Measurements from ENCODE around the gene ROR2. TPM values are rescaled to one million over a fixed set of nuclear protein-coding genes. Genes with fewer than 3 reads are reported as not detected.

The ROR2 gene
- total RNA-seq, 3 donors from 2014 or later, result 3.9 to 56.0 (median 6.5) TPM

DNA sequence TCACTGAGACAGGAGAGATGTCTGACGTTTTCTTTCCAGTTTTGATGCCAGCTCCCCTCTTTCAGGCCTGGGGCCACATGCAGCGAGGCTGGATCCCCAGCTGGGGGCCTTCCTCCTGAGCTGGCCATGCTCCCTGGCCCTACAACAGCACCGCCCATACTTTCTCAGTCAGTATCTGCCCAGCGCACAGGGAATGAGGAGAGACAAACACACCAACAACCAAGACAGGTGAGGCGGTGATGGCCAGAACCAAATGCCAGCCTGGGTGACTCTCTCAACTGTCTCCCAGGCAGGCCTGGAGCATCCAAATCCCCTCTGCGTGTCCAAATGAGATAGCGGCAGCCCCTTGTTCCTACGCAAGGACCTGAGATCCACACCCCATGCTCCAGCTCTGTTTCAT lies 109.6 kb downstream of the ROR2 start:
- Histone ChIP-seq H3K9me3 (no peaks in the 10 kb centered on the region), H3K4me1 (ENCODE audit: low read depth) (peaks cover 9% of the 10 kb centered on the region), H3K4me3 (no peak overlapping the region), H3K36me3 (ENCODE audit: low read depth) (no peaks in the 10 kb centered on the region)
- intact Hi-C loops (cut with DNase I, micrococcal nuclease), result no loop called here
- DNase-seq, result no peak
- no peak for ATAC-seq
- TF ChIP-seq, protein P1, sequence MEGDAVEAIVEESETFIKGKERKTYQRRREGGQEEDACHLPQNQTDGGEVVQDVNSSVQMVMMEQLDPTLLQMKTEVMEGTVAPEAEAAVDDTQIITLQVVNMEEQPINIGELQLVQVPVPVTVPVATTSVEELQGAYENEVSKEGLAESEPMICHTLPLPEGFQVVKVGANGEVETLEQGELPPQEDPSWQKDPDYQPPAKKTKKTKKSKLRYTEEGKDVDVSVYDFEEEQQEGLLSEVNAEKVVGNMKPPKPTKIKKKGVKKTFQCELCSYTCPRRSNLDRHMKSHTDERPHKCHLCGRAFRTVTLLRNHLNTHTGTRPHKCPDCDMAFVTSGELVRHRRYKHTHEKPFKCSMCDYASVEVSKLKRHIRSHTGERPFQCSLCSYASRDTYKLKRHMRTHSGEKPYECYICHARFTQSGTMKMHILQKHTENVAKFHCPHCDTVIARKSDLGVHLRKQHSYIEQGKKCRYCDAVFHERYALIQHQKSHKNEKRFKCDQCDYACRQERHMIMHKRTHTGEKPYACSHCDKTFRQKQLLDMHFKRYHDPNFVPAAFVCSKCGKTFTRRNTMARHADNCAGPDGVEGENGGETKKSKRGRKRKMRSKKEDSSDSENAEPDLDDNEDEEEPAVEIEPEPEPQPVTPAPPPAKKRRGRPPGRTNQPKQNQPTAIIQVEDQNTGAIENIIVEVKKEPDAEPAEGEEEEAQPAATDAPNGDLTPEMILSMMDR (IDR thresholded peaks at IDR 0.05), result no peak

DNA sequence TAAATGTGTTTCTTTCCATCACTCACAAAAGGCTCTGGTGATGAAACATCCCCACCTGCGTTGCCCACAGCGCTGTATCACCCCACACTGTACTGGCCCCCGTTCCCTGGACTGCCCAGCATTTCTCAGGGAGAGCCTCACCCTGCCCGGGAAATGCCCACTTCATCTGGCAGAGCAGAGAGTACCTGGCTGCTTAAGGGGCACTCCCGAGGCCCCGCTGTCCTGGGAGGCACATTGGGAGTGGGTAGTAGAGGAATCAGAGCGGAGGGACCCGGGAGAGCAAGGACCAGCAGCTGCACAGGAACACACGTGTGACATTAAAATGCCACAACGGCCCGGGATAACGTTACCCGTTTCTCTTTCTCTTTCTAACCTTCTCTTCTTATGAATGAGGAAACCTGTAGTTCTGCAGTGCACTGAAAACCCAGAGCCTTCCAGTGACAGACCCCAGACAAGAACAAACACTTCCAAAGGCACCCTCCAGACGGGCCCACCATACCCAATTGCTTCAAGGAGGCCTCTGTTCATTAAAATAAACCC lies 110.0 kb downstream of the ROR2 start:
- Histone ChIP-seq H3K9me3 (no peaks in the 10 kb centered on the region), H3K4me3 (no peak overlapping the region), H3K36me3 (ENCODE audit: low read depth) (no peaks in the 10 kb centered on the region), H3K4me1 (ENCODE audit: low read depth) (peaks cover 9% of the 10 kb centered on the region)
- no peak for DNase-seq
- ATAC-seq, result no peak
- TF ChIP-seq, protein P1 (IDR thresholded peaks at IDR 0.05), result no peak
- intact Hi-C loops (cut with DNase I, micrococcal nuclease), result no loop called here

DNA sequence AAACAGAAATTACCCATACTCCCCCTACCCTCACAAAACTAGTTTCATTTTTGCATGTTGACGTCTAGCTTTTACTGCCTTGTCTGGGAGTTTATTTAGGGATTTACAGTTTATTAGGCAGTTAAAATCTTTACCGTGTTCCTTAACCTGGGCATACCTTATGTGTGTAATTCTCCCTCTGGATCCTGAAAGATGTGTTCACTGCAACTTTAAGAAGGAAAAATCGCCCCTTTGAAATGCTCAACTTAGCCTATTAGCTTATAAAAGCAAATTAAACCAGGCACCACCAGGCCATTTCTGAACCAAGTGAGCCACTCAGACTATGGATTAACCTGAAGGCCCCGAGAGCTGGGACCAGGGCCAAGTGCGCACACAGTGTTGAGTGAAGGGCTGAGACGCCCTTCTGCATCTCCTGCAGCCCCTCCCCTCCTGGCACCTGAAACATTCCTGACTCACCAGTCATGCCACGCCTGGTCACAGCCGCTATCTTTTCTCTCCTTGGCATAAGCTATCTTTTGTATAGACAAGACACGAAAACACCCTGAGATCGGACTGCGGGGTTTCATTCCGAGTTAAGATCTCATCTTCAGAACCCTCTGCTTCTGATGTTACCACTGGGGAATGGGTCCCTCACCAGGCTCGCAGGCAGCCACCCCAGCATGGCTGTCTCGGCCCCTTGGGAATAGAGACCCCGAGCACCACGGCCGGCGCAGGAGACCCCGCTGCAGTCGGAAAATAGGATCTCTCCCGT lies 111.9 kb downstream of the ROR2 start:
- ATAC-seq, result peak; percentile 83
- TF ChIP-seq, protein P1 (IDR thresholded peaks at IDR 0.05), result no peak
- peaks cover 6% of the 10 kb centered on the region for H3K4me1 ChIP-seq (ENCODE audit: low read depth)
- peak; percentile 70 to 76 (median 72) for DNase-seq
- H3K9me3 ChIP-seq, result no peaks in the 10 kb centered on the region
- no peak overlapping the region for H3K4me3 ChIP-seq
- H3K36me3 ChIP-seq (ENCODE audit: low read depth), result no peaks in the 10 kb centered on the region
- intact Hi-C loops (cut with DNase I, micrococcal nuclease), result no loop called here

DNA sequence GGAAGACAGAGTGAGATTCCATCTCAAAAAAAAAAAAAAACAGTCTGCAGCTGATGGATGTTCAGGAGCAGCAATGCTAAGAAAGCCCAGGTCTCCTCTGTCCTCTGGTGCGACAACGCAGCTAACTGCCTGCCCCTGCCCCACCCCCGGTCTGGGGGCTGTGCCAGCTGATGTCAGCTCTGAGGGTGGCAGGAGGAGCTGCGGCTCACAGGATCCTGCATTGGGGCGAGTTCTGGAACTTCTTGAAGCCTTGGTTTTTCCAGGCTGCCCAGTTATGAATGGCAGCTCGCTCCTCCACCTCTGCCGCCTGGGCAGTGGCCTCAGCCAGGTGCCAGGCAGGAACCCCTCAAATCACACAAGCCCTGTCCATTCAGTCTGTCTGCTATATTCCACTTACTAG lies 113.5 kb downstream of the ROR2 start:
- Histone ChIP-seq H3K4me3 (no peak overlapping the region), H3K36me3 (ENCODE audit: low read depth) (no peaks in the 10 kb centered on the region), H3K9me3 (no peaks in the 10 kb centered on the region), H3K4me1 (ENCODE audit: low read depth) (peaks cover 6% of the 10 kb centered on the region)
- intact Hi-C loops (cut with DNase I, micrococcal nuclease), result no loop called here
- no peak for DNase-seq
- no peak for ATAC-seq
- TF ChIP-seq, protein P1 (IDR thresholded peaks at IDR 0.05), result no peak

DNA sequence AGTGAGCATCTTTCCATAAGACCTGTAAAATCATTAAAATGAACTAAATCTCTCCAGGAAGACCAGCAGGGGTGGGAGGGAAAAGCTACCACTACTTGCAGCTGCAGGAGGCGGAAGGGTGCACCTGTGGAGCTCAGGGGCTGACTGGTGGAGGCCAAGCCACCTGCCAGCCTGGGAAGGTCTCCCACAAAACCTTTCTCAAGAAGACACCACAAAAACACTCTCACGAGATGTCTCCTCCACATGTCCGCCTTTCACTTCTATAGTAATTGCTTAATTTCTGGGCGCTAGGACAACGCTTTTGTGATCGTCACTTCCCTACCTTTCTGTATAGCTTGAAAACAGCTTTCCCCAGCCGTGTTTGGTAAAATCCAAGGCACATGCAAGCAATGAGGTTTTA lies 114.4 kb downstream of the ROR2 start:
- intact Hi-C loops (cut with DNase I, micrococcal nuclease), result no loop called here
- no peak for DNase-seq
- no peaks in the 10 kb centered on the region for H3K36me3 ChIP-seq (ENCODE audit: low read depth)
- H3K4me3 ChIP-seq, result no peak overlapping the region
- H3K9me3 ChIP-seq, result no peaks in the 10 kb centered on the region
- H3K4me1 ChIP-seq (ENCODE audit: low read depth), result peaks cover 6% of the 10 kb centered on the region
- ATAC-seq, result no peak
- TF ChIP-seq, protein P1 (IDR thresholded peaks at IDR 0.05), result no peak

Measured in mucosa of descending colon (tissue), 3 donors.